WERI-Rb-1 (cell line): ENCODE measurements around the gene AFAP1.
A peak's percentile ranks its signal among the peaks of the same experiment; 100 is the strongest.

ENCODE experiments used
- DNase-seq: peaks from one replicate; pipeline ENCODE4 v3.0.0-alpha.2; 2020
- H3K27ac ChIP-seq: fragments of 250-450 bp; sonication (Bioruptor Pico); 2 replicates; pipeline ENCODE4 v1.5.1; 2020; ENCODE audit warnings: mild to moderate bottlenecking, moderate library complexity
- H3K27me3 ChIP-seq: fragments of 250-450 bp; sonication (Bioruptor Pico); 2 replicates; pipeline ENCODE4 v1.5.1; 2021; ENCODE audit warnings: mild to moderate bottlenecking, low read depth, moderate library complexity; ENCODE audit not compliant: insufficient read depth, severe bottlenecking
- H3K36me3 ChIP-seq: fragments of 250-450 bp; sonication (Bioruptor Pico); 2 replicates; pipeline ENCODE4 v1.5.1; 2020; ENCODE audit warnings: mild to moderate bottlenecking, moderate library complexity
- H3K4me3 ChIP-seq: 2 replicates; pipeline ENCODE4 v1.5.1; 2011; ENCODE audit warnings: low read depth, mild to moderate bottlenecking, control low read depth, low read length
- H3K9me3 ChIP-seq: fragments of 250-450 bp; sonication (Bioruptor Pico); 2 replicates; pipeline ENCODE4 v1.5.1; 2021; ENCODE audit warnings: mild to moderate bottlenecking, moderate library complexity; ENCODE audit not compliant: severe bottlenecking
- CTCF ChIP-seq: IDR thresholded peaks from 2 replicates; pipeline ENCODE4 v1.5.1; 2011; ENCODE audit warnings: low read depth, mild to moderate bottlenecking, control low read depth, inconsistent platforms, low read length

AFAP1 gene

GRCh38 chr4:7872264-7872771 is 67.3 kb downstream of the AFAP1 start:
- H3K36me3 ChIP-seq, result peaks cover 10% of the 10 kb centered on the region
- no peaks in the 10 kb centered on the region for H3K27me3 ChIP-seq
- peak overlapping the region; percentile 59 for H3K27ac ChIP-seq
- no peak overlapping the region for H3K4me3 ChIP-seq
- peak; percentile 48 for DNase-seq
- TF ChIP-seq CTCF, result no peak
- peaks cover 2% of the 10 kb centered on the region for H3K9me3 ChIP-seq

- TF ChIP-seq CTCF, result no peak
- H3K27ac ChIP-seq, result peak overlapping the region; percentile 59
- no peak overlapping the region for H3K4me3 ChIP-seq
- H3K36me3 ChIP-seq, result peaks cover 10% of the 10 kb centered on the region
- peaks cover 2% of the 10 kb centered on the region for H3K9me3 ChIP-seq
- no peaks in the 10 kb centered on the region for H3K27me3 ChIP-seq
- no peak for DNase-seq
These were observed 68.3 kb downstream of the AFAP1 start for GRCh38 chr4:7871356-7871755.

GRCh38 chr4:7868892-7869471 is 70.7 kb downstream of the AFAP1 start:
- no peak overlapping the region for H3K4me3 ChIP-seq
- no peak for DNase-seq
- no peak for TF ChIP-seq CTCF
- H3K9me3 ChIP-seq, result peaks cover 1% of the 10 kb centered on the region
- no peaks in the 10 kb centered on the region for H3K27me3 ChIP-seq
- peaks cover 10% of the 10 kb centered on the region for H3K36me3 ChIP-seq
- no peak overlapping the region for H3K27ac ChIP-seq

GRCh38 chr4:7868436-7868775 is 71.3 kb downstream of the AFAP1 start:
- no peak overlapping the region for H3K27ac ChIP-seq
- no peaks in the 10 kb centered on the region for H3K9me3 ChIP-seq
- peaks cover 10% of the 10 kb centered on the region for H3K36me3 ChIP-seq
- H3K4me3 ChIP-seq, result no peak overlapping the region
- H3K27me3 ChIP-seq, result no peaks in the 10 kb centered on the region
- DNase-seq, result no peak
- no peak for TF ChIP-seq CTCF

- DNase-seq, result no peak
- Histone ChIP-seq H3K36me3 (peaks cover 10% of the 10 kb centered on the region), H3K9me3 (no peaks in the 10 kb centered on the region), H3K27ac (peak overlapping the region; percentile 47), H3K27me3 (no peaks in the 10 kb centered on the region), H3K4me3 (no peak overlapping the region)
- TF ChIP-seq CTCF, result no peak
These were observed 71.8 kb downstream of the AFAP1 start for GRCh38 chr4:7867701-7868435.
